T-helper 2 cell treated with Interferon-gamma antibody and Interleukin-4, amounts not matched to agents 5 μg/mL and 100 μg/mL, for 36 hours (primary cell): ENCODE results near the gene SEC14L5.

ENCODE experiments used
- DNase-seq: peaks from one replicate; pipeline ENCODE4 v3.0.0; 2021; ENCODE audit warnings: low spot score
- H3K27ac Mint-ChIP-seq: one replicate; pipeline ENCODE4 v1.8.0; 2021; ENCODE audit warnings: mild to moderate bottlenecking, mixed read lengths
- H3K27me3 Mint-ChIP-seq: one replicate; pipeline ENCODE4 v1.8.0; 2021; ENCODE audit warnings: low read depth, mixed read lengths
- H3K36me3 Mint-ChIP-seq: one replicate; pipeline ENCODE4 v1.8.0; 2021; ENCODE audit warnings: low read depth, mixed read lengths
- H3K4me1 Mint-ChIP-seq: one replicate; pipeline ENCODE4 v1.8.0; 2021; ENCODE audit warnings: low read depth, mixed read lengths
- H3K4me3 Mint-ChIP-seq: one replicate; pipeline ENCODE4 v1.8.0; 2022; ENCODE audit warnings: mild to moderate bottlenecking, moderate library complexity, mixed read lengths
- H3K9me3 Mint-ChIP-seq: one replicate; pipeline ENCODE4 v1.8.0; 2021; ENCODE audit warnings: mixed read lengths

SEC14L5 gene

DNA sequence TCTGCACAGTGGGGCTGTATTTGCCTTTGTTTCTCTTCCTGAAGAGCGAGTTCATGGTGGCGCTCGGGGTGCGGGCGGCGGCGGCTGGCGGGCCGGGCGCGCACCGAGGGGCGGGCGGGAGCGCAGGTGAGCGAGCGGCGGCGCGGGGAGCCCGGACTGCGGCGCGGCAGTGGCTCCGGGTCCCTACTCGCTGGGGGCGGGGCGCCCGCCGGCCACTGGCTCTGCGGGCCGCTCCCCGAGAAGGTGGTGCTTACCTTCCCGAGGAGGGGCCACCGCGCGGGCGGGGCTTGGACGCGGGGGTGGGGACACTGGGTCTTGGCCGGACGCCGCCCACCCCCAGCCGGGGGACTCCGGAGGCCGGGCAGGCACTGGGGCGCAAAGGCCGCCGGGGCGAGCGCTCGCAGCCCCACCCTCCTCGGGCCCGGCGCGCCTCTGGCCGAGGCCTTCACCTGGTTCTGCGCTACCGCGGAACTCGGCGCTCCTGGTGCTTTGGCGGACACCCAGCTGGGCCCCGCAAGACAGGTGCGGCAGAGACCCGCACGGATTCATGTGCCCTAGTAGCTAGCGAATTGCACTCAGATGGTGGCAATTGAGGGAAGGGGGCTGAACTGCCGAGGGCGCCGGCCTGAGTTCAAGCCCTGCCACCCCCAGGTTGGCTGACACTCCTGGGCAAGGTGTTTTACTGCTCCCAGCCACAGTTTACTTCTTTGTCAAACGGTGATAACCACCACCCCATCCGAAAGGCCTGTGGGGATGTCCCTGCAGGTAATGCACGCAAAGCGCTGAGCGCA lies 20.9 kb upstream of the SEC14L5 start, which contains the start of gene PPL:
TSS of gene PPL (minus strand) at position 158 of the 791 bp plus-strand sequence. CDS start at position 55, 103 bp downstream.
- H3K4me3 Mint-ChIP-seq: peak within 1 kb of the TSS; percentile 61
- no peaks in the 10 kb centered on the region for H3K36me3 Mint-ChIP-seq
- peaks cover 30% of the 10 kb centered on the region for H3K27me3 Mint-ChIP-seq
- DNase-seq: peak; percentile 7
- no peaks in the 10 kb centered on the region for H3K9me3 Mint-ChIP-seq
- H3K4me1 Mint-ChIP-seq: peaks cover 2% of the 10 kb centered on the region
- no peak within 1 kb of the TSS for H3K27ac Mint-ChIP-seq

DNA sequence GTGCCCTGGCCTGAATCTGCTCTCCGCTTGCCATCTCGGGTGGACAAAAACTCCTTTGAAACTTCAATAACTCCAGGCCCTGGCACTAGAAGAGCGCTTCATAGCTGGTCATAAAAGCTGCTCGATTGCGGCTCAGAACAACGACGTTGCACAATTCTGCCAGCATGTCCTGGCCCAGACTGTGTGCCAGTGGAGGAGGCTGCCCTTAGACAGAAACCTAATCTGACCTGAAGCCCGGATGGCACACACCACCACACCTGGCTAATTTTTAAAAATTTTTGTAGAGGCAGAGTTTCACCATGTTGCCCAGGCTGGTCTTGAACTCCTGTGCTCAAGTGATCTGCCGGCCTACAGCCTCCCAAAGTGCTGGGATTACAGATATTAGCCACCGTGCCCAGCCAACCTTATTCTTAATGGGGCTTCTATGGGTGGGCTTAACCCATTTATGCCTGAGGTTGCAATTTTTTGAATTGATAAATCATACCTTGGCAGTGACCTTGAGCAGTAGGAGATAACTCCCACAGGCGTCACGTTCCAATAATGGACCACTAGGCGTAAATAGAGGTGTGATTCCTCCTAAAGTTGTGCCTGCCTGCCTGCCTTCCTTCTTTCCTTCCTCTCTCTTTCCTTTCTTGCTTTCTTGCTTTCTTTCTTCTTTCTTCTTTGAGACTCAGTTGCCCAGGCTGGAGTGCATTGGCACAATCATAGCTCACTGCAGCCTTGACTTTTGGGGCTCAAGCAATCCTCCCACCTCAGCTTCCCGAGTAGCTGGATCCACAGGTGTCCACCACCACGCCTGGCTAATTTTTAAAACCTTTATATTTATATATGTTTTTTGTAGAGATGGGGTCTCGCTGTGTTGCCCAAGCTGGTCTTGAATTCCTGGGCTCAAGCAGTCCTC lies 20.1 kb upstream of the SEC14L5 start:
- H3K4me3 Mint-ChIP-seq: peak overlapping the region; percentile 56
- peaks cover 2% of the 10 kb centered on the region for H3K4me1 Mint-ChIP-seq
- DNase-seq: no peak
- no peak overlapping the region for H3K27ac Mint-ChIP-seq
- H3K36me3 Mint-ChIP-seq: no peaks in the 10 kb centered on the region
- no peaks in the 10 kb centered on the region for H3K9me3 Mint-ChIP-seq
- H3K27me3 Mint-ChIP-seq: peaks cover 30% of the 10 kb centered on the region

GRCh38 chr16:4938683-4939030 lies 19.5 kb upstream of the SEC14L5 start:
- no peak for DNase-seq
- Mint-ChIP-seq H3K4me1 (peaks cover 2% of the 10 kb centered on the region), H3K27me3 (peaks cover 30% of the 10 kb centered on the region), H3K27ac (no peak overlapping the region), H3K9me3 (no peaks in the 10 kb centered on the region), H3K36me3 (no peaks in the 10 kb centered on the region), H3K4me3 (no peak overlapping the region)

GRCh38 chr16:4940719-4941118 lies 17.4 kb upstream of the SEC14L5 start:
- peaks cover 21% of the 10 kb centered on the region for H3K27me3 Mint-ChIP-seq
- H3K4me3 Mint-ChIP-seq: no peak overlapping the region
- H3K4me1 Mint-ChIP-seq: peaks cover 2% of the 10 kb centered on the region
- no peaks in the 10 kb centered on the region for H3K9me3 Mint-ChIP-seq
- H3K36me3 Mint-ChIP-seq: no peaks in the 10 kb centered on the region
- H3K27ac Mint-ChIP-seq: no peak overlapping the region
- no peak for DNase-seq

DNA sequence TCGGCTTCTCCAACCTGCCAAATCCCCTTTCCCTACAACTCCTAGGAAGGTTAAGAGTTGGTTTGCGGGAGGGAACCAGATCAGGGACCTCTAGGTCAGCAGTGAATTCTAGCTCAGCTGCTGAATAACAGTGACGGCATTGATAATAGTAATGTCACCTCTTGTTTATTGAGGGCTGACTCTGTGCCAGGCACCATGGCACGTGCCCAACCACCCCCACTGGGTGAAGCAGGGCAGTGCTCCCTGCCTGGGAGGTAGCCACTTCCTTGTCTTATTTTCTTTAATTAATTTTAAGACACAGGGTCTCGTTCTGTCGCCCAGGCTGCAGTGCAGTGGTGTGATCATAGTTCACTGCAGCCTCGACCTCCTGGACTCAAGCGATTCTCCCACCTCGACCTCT lies 15.6 kb upstream of the SEC14L5 start:
- Mint-ChIP-seq H3K36me3 (no peaks in the 10 kb centered on the region), H3K27ac (no peak overlapping the region), H3K4me1 (peaks cover 2% of the 10 kb centered on the region), H3K9me3 (no peaks in the 10 kb centered on the region), H3K27me3 (peaks cover 11% of the 10 kb centered on the region), H3K4me3 (no peak overlapping the region)
- DNase-seq: no peak

DNA sequence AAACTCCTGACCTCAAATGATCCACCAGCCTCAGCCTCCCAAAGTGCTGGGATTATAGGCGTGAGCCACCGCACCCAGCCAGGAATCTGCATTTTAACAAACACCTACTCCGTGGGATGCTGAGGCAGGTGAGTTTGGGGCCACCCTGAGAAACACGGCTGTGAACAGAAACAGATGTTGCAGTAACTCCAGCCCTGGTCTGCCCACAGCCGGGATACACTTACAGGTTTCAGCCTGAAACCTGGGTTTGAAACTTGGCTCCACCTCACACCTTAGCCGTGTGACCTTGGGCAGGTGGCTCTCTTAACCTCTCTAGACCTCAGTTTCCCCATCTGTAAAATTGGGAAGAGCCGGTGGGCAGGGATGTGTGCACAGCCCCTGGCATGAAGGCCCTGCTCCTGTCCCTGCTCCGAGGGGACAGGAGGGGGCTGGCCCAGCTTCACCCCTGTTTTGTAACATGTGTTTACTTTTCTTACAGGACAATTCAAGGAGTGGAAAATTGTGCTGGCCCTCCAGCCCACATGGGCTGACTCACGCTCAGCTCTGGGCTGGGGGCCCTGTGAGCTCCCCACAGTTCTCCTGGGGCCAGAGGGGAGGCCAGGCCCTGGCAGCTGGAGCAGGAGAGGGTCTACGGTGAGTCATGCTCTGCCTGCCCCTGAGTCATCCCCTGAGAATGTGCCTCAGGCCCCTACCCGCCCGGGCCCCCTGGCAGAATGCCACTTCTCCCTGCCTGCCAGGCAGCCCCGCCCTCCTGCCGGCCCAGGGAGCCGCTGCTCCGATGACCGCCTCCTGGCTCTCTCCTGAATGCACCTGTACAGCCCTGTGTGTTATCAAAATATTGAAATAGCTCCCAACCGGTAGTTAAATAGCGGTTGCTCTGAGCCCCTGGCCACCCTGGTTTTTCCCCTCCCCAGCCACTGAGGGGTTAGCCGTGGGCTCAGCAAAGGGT lies 13.5 kb upstream of the SEC14L5 start:
- Mint-ChIP-seq H3K9me3 (no peaks in the 10 kb centered on the region), H3K36me3 (no peaks in the 10 kb centered on the region), H3K27me3 (no peaks in the 10 kb centered on the region), H3K4me1 (no peaks in the 10 kb centered on the region), H3K27ac (no peak overlapping the region), H3K4me3 (no peak overlapping the region)
- no peak for DNase-seq

GRCh38 chr16:4945560-4946502 lies 12.3 kb upstream of the SEC14L5 start:
- no peaks in the 10 kb centered on the region for H3K4me1 Mint-ChIP-seq
- no peak for DNase-seq
- no peak overlapping the region for H3K4me3 Mint-ChIP-seq
- H3K27me3 Mint-ChIP-seq: no peaks in the 10 kb centered on the region
- H3K36me3 Mint-ChIP-seq: no peaks in the 10 kb centered on the region
- no peak overlapping the region for H3K27ac Mint-ChIP-seq
- H3K9me3 Mint-ChIP-seq: no peaks in the 10 kb centered on the region

GRCh38 chr16:4946917-4947316 lies 11.2 kb upstream of the SEC14L5 start:
- DNase-seq: no peak
- Mint-ChIP-seq H3K4me1 (no peaks in the 10 kb centered on the region), H3K9me3 (no peaks in the 10 kb centered on the region), H3K27ac (no peak overlapping the region), H3K27me3 (peaks cover 3% of the 10 kb centered on the region), H3K4me3 (no peak overlapping the region), H3K36me3 (no peaks in the 10 kb centered on the region)

- Mint-ChIP-seq H3K4me1 (no peaks in the 10 kb centered on the region), H3K27ac (no peak overlapping the region), H3K9me3 (no peaks in the 10 kb centered on the region), H3K36me3 (no peaks in the 10 kb centered on the region), H3K4me3 (no peak overlapping the region), H3K27me3 (peaks cover 3% of the 10 kb centered on the region)
- DNase-seq: no peak
Measured at GRCh38 chr16:4947722-4948503, 10.2 kb upstream of the SEC14L5 start.

DNA sequence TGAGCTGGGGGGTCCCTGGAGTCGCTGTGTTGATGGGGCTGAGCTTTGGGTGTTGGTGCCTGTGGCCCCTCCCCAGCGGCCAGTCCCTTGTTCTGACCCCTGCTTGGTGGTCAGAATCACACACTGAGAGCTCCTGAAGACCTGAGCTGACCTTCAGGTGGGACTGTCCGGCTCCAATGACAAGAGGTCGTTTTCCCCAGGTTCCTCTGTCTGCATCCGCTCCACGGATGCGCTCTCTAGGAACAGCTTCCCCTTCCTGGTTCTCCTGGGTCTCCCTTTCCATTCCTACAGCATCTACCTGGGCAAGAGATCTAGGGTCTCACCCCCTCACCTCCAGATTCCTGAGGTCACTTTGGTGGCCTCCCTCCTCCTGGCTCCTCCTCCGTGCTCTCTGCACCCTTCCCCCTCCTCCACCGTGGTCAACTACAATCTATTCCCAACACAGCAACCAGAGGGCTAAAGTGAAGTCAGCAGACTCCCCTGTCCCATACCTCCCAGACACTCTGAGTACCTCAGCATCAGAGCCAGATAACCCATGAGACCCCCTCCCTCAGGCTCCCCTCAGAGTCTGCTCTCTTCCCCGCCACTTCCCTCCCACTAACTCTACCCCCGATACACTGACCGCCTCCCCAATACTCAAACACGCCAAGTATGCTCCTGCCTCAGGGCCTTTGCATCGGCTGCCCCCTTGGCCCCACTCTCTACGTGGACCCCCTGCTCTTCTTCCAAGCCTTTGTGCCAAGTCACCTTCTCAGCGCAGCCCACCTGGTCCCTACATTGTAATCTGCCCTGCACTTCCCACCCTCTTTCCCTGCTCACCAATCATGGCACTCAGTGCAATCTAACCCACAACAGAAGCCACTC lies 9.0 kb upstream of the SEC14L5 start:
- Mint-ChIP-seq H3K36me3 (no peaks in the 10 kb centered on the region), H3K4me1 (no peaks in the 10 kb centered on the region), H3K27me3 (peaks cover 3% of the 10 kb centered on the region), H3K27ac (no peak overlapping the region), H3K9me3 (no peaks in the 10 kb centered on the region), H3K4me3 (no peak overlapping the region)
- DNase-seq: no peak

- no peaks in the 10 kb centered on the region for H3K9me3 Mint-ChIP-seq
- no peaks in the 10 kb centered on the region for H3K36me3 Mint-ChIP-seq
- DNase-seq: no peak
- no peak overlapping the region for H3K27ac Mint-ChIP-seq
- H3K4me1 Mint-ChIP-seq: no peaks in the 10 kb centered on the region
- peaks cover 3% of the 10 kb centered on the region for H3K27me3 Mint-ChIP-seq
- no peak overlapping the region for H3K4me3 Mint-ChIP-seq
Measured at GRCh38 chr16:4949986-4950385, 8.1 kb upstream of the SEC14L5 start.
